SK-N-SH treated with all-trans-retinoic acid at 6 μM for 48 hours (cell line): ENCODE results near the gene CDCA5.

Experiments used
- ATAC-seq: fragments of 200-7000 bp; cut with Tn5 transposase; 3 replicates; pipeline ENCODE4 v1.9.1; 2020; ENCODE audit warnings: mild to moderate bottlenecking, moderate library complexity
- ARNTL ChIP-seq: fragments of 450-650 bp; formaldehyde crosslinking; IDR thresholded peaks from 2 replicates; pipeline ENCODE4 v1.5.0; 2020; ENCODE audit warnings: low read depth, mild to moderate bottlenecking, moderate library complexity, borderline replicate concordance
- BACH2 ChIP-seq: fragments of 250-450 bp; sonication (Bioruptor Pico); IDR thresholded peaks from 2 replicates; pipeline ENCODE4 v1.9.0; 2021; ENCODE audit warnings: mild to moderate bottlenecking, borderline replicate concordance
- CREB5 ChIP-seq: fragments of 250-450 bp; sonication (Bioruptor Pico); IDR thresholded peaks from 2 replicates; pipeline ENCODE4 v1.5.1; 2020; ENCODE audit warnings: low read depth, mild to moderate bottlenecking, moderate library complexity
- CSDC2 ChIP-seq: fragments of 250-450 bp; sonication (Bioruptor Pico); IDR thresholded peaks from 2 replicates; pipeline ENCODE4 v1.5.0; 2020; ENCODE audit warnings: mild to moderate bottlenecking, moderate library complexity
- CSRNP3 ChIP-seq: fragments of 250-450 bp; sonication (Bioruptor Pico); IDR thresholded peaks from 2 replicates; pipeline ENCODE4 v1.5.1; 2021; ENCODE audit warnings: mild to moderate bottlenecking, moderate library complexity
- ESRRG ChIP-seq: fragments of 250-450 bp; sonication (Bioruptor Pico); IDR thresholded peaks from 2 replicates; pipeline ENCODE4 v1.6.1; 2021; ENCODE audit warnings: mild to moderate bottlenecking
- GLIS3 ChIP-seq: fragments of 250-450 bp; sonication (Bioruptor Pico); IDR thresholded peaks from 2 replicates; pipeline ENCODE4 v1.5.0; 2020; ENCODE audit warnings: mild to moderate bottlenecking, moderate library complexity
- OSR1 ChIP-seq: fragments of 250-450 bp; sonication (Bioruptor Pico); IDR thresholded peaks from 2 replicates; pipeline ENCODE4 v1.8.0; 2022; ENCODE audit warnings: moderate library complexity, mild to moderate bottlenecking, inconsistent platforms
- PPARA ChIP-seq: fragments of 250-450 bp; sonication (Bioruptor Pico); IDR thresholded peaks from 2 replicates; pipeline ENCODE4 v1.5.0; 2020; ENCODE audit warnings: mild to moderate bottlenecking, borderline replicate concordance
- SNAI2 ChIP-seq: fragments of 250-450 bp; sonication (Bioruptor Pico); IDR thresholded peaks from 2 replicates; pipeline ENCODE4 v1.5.0; 2020; ENCODE audit warnings: mild to moderate bottlenecking, moderate library complexity
- TCF4 ChIP-seq: fragments of 250-450 bp; sonication (Bioruptor Pico); IDR thresholded peaks from 2 replicates; pipeline ENCODE4 v1.8.0; 2021; ENCODE audit warnings: mild to moderate bottlenecking, moderate library complexity, borderline replicate concordance
- TOX ChIP-seq: fragments of 250-450 bp; sonication (Bioruptor Pico); IDR thresholded peaks from 2 replicates; pipeline ENCODE4 v1.8.0; 2021; ENCODE audit warnings: mild to moderate bottlenecking, moderate library complexity, borderline replicate concordance
- TSHZ2 ChIP-seq: fragments of 250-450 bp; sonication (Bioruptor Pico); IDR thresholded peaks from 2 replicates; pipeline ENCODE4 v1.5.0; 2020; ENCODE audit warnings: mild to moderate bottlenecking, moderate library complexity
- ZC3H10 ChIP-seq: fragments of 250-450 bp; sonication (Bioruptor Pico); IDR thresholded peaks from 2 replicates; pipeline ENCODE4 v1.5.1; 2021; ENCODE audit warnings: mild to moderate bottlenecking, moderate library complexity
- ZFP3 ChIP-seq: fragments of 250-450 bp; sonication (Bioruptor Pico); IDR thresholded peaks from 2 replicates; pipeline ENCODE4 v1.5.0; 2020; ENCODE audit warnings: mild to moderate bottlenecking, moderate library complexity
- ZFP30 ChIP-seq: fragments of 450-650 bp; formaldehyde crosslinking; IDR thresholded peaks from 2 replicates; pipeline ENCODE4 v1.5.0; 2022; ENCODE audit warnings: mild to moderate bottlenecking, moderate library complexity
- ZNF565 ChIP-seq: fragments of 450-650 bp; formaldehyde crosslinking; conservative IDR thresholded peaks from 2 replicates; pipeline ENCODE4 v1.5.0; 2020; ENCODE audit warnings: low read depth, mild to moderate bottlenecking, moderate library complexity
- ZNF70 ChIP-seq: fragments of 450-650 bp; formaldehyde crosslinking; IDR thresholded peaks from 2 replicates; pipeline ENCODE4 v1.5.0; 2020; ENCODE audit warnings: mild to moderate bottlenecking, moderate library complexity
- ZNF8 ChIP-seq: fragments of 450-650 bp; formaldehyde crosslinking; IDR thresholded peaks from 2 replicates; pipeline ENCODE4 v1.5.0; 2020; ENCODE audit warnings: mild to moderate bottlenecking, moderate library complexity

CDCA5 gene

GRCh38 chr11:65128182-65129145 lies 44.6 kb upstream of the CDCA5 start:
- no peak; the same call in 2 of the 3 replicates for ATAC-seq
- no peak for TF ChIP-seq CREB5 (CRISPR knock-in tag)
- TF ChIP-seq CSRNP3 (CRISPR knock-in tag): no peak
- no peak for TF ChIP-seq CSDC2 (CRISPR knock-in tag)
- TF ChIP-seq ZNF8 (CRISPR knock-in tag): no peak
- no peak for TF ChIP-seq ZFP3 (CRISPR knock-in tag)
- no peak for TF ChIP-seq OSR1 (CRISPR knock-in tag)
- TF ChIP-seq TOX (CRISPR knock-in tag): no peak
- no peak for TF ChIP-seq ZNF70 (CRISPR knock-in tag)
- TF ChIP-seq ZFP30 (CRISPR knock-in tag): no peak
- no peak for TF ChIP-seq BACH2
- no peak for TF ChIP-seq ESRRG (CRISPR knock-in tag)
- TF ChIP-seq PPARA: no peak

- TF ChIP-seq TOX (CRISPR knock-in tag) (no peak), TCF4 (CRISPR knock-in tag) (no peak), TSHZ2 (CRISPR knock-in tag) (no peak), ARNTL (CRISPR knock-in tag) (no peak), ZC3H10 (no peak), OSR1 (CRISPR knock-in tag) (no peak), ESRRG (CRISPR knock-in tag) (no peak), GLIS3 (no peak)
- no peak; the same call in 2 of the 3 replicates for ATAC-seq
Observed at GRCh38 chr11:65127473-65128181, 43.8 kb upstream of the CDCA5 start.

- TF ChIP-seq ZFP3 (CRISPR knock-in tag) (no peak), CSDC2 (CRISPR knock-in tag) (no peak), ESRRG (CRISPR knock-in tag) (no peak), BACH2 (no peak)
- no peak for ATAC-seq
Observed at GRCh38 chr11:65126624-65127274, 42.9 kb upstream of the CDCA5 start.

- no peak for ATAC-seq
- TF ChIP-seq TCF4 (CRISPR knock-in tag) (no peak), ZNF565 (no peak), SNAI2 (CRISPR knock-in tag) (no peak)
Observed at GRCh38 chr11:65125197-65126056, 41.6 kb upstream of the CDCA5 start.
